AG09319 (cell line): Measurements from ENCODE around the gene BDH1.

Experiments
- DNase-seq: peaks from one replicate; pipeline ENCODE4 v3.0.0-alpha.2; 2010; ENCODE audit warnings: low read depth; ENCODE audit errors: extremely low read depth
- CTCF ChIP-seq: IDR thresholded peaks from 2 replicates; pipeline ENCODE4 v1.5.1; 2011; ENCODE audit warnings: low read depth, mild to moderate bottlenecking, inconsistent platforms, low read length, moderate library complexity

Gene BDH1

GRCh38 chr3:197490098-197491058 is 65.4 kb downstream of the BDH1 start:
- TF ChIP-seq CTCF = no peak
- DNase-seq = no peak

GRCh38 chr3:197487911-197488391 is 67.8 kb downstream of the BDH1 start:
- no peak for TF ChIP-seq CTCF
- DNase-seq = no peak

GRCh38 chr3:197486861-197487260 is 68.9 kb downstream of the BDH1 start:
- DNase-seq = no peak
- TF ChIP-seq CTCF = no peak

- TF ChIP-seq CTCF = no peak
These were observed 70.6 kb downstream of the BDH1 start for GRCh38 chr3:197485143-197485542.

GRCh38 chr3:197484204-197484901 is 71.4 kb downstream of the BDH1 start:
- no peak for TF ChIP-seq CTCF
- no peak for DNase-seq

More at GRCh38 chr3:197485143-197485542, 70.6 kb downstream of the BDH1 start:
- no peak for DNase-seq

- TF ChIP-seq CTCF = no peak
- no peak for DNase-seq
These were observed 73.8 kb downstream of the BDH1 start for GRCh38 chr3:197482001-197482400.

DNA sequence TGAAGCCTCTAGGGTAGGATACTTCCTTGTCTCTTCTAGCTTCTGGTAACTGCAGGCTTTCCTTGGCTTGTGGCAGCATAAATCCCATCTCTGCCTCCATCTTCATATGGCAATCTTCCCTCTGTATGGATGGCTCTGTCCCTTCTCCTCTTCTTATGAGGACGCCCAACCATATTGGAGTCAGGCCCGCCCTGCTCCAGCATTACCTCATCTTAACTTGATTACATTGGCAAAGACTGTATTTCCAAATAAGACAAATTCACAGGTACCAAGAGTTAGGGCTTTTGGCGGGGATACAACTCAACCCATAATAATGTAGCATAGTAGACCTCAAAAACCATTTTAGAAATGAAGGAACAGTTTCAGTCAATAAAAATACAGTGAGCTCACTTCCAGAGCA is 75.4 kb downstream of the BDH1 start:
- TF ChIP-seq CTCF = no peak
- no peak for DNase-seq
